HG02981 (cell line): Measurements from ENCODE around the gene FGF13.

Experiments used
- ATAC-seq: cut with Tn5 transposase; IDR thresholded peaks from one replicate; pipeline ENCODE4 v1.9.1; 2021; ENCODE audit warnings: mild to moderate bottlenecking, moderate library complexity; ENCODE audit not compliant: unreplicated experiment

Gene FGF13

DNA sequence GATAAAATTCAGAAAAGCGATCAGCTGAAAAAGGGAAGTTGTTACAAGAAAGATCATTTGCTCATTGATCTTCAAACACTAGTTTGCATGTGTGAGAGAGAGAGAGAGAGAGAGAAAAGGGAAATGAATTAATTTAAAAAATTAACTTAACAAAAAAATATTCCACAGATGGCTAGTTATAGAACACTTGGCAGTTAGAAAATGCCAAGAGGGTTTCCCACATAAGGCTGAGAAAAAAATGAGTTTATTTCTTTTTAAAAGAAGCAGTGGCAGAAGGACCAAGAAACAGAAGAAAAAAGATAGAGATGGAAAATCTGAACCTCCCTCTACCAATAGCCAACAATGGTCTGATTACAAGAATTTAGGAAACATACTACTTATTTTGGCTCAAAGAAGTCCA lies 47.1 kb downstream of the FGF13 start:
- ATAC-seq = no peak

DNA sequence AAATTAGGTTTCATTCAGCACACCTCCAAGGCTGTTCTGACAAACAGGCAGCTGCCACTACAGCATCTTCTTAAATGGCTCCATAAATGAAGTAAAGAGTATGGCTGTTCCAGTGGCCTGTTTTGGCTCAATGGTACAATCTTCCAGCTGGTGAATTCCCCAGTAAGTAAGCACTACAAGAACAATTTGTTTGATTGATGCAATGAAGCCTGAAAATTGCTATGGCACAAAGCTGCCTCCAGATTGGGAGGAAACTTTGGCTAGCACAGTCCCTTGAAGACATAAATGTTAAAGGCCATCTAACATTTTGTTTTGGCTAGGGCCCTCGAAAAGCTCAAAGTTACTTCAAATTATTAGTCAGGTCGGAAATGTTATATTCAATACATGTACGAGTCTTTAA lies 47.5 kb downstream of the FGF13 start:
- no peak for ATAC-seq

DNA sequence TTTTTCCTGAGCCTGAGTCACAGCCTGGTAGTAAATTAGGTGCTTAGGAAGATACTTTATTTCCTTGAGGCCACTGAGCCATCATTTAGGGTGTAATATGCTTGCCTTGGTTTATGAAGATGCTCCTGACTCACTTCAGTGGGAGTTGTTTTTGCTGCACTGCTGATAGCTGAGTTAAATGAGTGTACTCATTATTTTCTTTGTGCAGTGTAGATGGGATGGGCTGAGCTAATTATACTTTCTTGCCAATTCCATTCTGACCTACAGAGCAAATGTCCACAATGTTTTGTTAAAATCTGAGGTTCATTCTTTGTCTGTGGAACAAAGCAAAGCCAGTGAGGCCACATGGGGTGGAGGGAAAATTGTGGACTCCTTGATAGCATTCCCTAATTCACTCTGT lies 60.0 kb downstream of the FGF13 start:
- no peak for ATAC-seq

DNA sequence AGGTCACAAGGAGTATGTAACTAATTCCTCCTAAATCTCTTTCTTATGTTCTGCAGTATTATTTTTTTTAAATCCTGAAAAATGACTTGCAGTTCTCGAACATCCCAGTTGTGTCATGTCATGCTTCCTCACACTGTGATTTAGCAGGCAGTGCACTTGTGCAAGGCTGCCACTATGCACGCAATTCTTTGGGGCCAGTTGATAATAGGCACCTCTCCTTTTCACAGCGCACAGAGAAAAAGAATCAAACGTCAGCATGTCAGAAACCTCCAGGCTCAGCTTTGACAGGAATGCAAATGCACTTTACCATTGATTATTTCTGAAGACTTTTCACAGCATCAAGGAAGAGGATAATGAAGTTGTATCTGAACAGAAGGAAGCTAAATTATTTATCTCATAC lies 62.9 kb downstream of the FGF13 start:
- no peak for ATAC-seq

DNA sequence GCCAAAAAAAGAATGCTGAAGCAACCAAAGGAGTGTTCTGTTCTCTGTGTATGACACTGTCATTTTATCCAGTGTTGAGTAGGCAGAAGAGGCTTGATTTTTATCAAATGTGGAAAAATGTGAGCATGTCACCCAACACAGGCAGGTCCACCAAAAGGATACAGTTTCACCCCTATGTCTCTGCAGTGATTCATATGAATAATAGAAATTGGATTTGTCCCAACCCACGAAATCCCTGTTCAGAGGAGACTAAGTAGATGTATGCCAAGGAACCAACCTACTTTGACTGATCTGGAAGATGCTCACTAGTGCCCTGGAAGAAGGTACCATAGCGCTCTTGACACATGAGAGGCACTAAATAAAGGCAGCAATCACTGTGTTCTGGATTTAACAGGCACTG lies 72.5 kb downstream of the FGF13 start:
- no peak for ATAC-seq
